Right forelimb (tissue), 1 donor: Measurements from ENCODE around the gene CDK7.

Experiments used
- DNase-seq: peaks from one replicate; pipeline ENCODE4 v3.0.0-alpha.2; 2018

CDK7 gene

GRCh38 chr5:69295088-69295754 is 60.5 kb downstream of the CDK7 start:
- no peak for DNase-seq

DNA sequence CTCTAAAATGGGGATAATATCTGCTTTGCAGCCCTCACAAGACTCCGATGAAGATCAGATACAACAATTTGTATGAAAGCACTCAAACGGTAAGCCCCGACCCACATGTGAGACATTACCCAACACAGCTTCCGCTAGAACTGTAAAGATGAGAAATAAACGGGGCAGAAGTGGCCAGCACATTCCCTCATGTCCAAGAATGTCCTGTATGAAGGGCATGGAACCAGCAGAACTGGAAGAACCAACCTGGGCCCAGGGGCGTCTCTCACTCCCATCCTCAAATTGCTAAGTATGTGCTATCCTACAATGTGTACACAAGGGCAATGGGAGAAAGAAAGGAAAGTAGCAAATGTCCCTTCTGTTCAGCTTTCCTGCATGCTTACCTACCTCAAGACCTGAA is 64.9 kb downstream of the CDK7 start:
- DNase-seq, result no peak

GRCh38 chr5:69300537-69301203 is 66.0 kb downstream of the CDK7 start:
- DNase-seq, result no peak

DNA sequence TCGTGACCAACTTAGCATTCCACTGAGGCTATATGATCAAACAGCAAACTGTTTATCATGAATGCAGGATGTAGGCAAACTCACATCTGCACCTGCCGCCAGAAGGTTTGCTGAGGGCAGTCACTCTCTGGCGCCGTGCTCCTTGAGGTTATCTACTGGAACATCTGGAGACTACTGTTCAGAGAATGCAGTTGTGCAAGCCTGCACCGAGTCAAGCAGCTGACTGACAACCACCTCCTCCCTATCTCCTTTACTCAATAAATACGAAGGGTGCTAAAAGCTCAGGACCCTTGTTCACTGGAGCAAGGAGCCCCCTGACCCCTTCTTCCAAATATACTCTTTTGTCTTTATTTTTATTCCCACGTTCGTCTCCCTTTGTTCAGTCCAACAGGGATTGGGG is 70.8 kb downstream of the CDK7 start:
- DNase-seq, result no peak

- no peak for DNase-seq
These were observed 73.4 kb downstream of the CDK7 start for GRCh38 chr5:69308046-69308553.

DNA sequence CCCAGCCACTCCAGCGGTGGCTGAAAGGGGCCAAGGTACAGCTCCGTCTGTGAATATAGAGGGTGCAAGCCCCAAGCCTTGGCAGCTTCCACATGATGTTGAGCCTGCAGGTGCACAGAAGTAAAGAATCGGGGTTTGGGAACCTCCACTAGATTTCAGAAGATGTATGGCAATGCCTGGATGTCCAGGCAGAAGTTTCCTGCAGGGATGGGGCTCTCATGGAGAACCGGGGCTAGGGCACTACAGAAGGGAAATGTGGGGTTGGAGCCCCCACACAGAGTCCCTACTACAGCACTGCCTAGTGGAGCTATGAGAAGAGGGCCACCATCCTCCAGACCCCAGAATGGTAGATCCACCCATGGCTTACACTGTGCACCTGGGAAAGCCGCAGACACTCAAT is 74.7 kb downstream of the CDK7 start:
- no peak for DNase-seq

DNA sequence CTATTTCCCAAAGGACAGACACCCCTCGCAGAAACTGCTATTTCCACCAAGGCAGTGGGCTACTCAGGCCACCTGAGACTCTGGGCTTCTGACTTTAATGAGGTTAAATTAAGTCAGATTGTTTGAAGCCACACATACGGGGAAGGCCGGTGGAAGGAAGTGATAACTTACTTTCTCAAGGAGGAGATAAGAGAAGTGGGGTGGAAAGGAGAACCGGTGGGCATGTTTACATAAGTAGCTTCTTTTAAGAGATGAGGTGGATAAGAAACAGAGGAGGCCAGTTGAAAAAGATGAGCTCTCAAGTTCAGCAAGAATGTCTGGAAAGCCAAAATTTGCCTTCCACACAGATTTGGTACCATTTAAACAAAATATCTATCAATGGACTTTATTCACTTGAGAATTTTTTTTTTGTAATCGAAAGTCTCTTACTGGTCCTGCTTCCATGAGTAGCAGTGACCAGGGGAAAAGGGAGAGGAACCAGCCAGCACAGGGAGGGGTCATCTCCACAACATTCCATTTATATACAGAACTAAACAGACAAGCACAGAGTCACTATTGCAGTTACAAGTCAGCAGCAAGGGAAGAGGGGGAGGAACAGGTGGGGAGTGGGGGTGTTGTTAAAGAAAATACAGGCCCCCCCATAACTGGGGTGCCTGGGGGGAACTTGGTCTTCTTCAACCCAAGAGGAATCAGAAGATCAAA is 77.9 kb downstream of the CDK7 start:
- DNase-seq, result no peak

GRCh38 chr5:69313428-69313827 is 78.7 kb downstream of the CDK7 start:
- DNase-seq, result no peak

DNA sequence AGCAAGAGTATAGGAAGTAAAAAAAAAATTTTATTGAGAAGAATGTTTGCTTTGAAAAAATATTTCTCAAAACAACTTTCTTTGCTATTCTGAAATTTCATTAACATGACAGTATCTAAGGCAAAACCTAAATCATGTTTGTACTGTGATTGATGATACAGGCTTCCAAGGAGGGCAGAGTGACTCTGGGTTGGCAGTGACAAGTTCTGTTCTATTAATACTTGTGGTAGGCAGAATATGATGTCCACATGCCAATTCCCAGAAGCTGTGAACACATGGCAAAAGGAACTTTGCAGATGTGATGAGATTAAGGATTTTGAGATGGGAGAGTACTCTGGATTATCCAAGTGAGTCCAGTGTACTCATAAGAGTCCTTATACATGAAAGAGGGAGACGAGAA is 81.3 kb downstream of the CDK7 start:
- DNase-seq, result no peak

GRCh38 chr5:69317391-69317790 is 82.7 kb downstream of the CDK7 start:
- DNase-seq, result no peak

DNA sequence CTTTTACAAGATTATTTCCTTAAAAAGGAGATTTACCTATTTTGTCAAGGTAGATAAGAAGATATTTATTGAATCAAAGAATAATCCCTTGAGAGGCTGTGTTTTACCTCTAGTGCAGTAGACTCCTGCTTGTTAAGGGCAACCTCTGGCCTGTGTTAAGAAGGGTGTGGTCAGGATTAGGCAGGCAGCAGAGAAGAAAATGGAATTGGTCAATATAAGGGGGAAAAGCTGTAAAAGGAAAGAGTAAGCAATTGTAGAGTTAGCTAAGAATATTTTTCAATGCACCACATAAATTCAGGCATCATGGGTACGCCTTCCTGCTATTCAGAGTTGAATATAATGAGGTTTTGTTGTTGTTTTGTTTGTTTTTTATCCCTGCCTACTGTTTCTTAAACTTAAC is 91.7 kb downstream of the CDK7 start:
- no peak for DNase-seq
